ENCODE data around the gene IL1RAP.

The IL1RAP gene

DNA sequence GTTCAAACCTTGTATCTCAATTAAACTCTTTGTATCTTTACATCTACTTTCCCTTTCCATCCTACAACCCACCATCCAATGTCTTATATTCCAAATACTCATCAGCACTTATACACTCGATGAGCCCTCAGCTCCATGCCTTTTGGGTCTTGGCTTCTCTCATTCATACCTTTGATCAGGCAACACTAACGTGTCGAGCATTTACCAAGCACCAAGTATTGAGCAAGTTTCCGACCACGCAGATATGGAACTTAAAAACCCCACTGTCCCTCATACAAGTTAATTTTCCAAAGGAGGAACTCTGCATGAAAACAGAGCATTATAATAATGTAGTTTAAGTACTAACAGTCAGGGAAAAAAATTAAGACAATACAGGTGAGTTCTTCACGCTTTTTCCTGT is 102.8 kb downstream of the IL1RAP start:
- no peak for DNase-seq

GRCh38 chr3:190617185-190617584 is 103.3 kb downstream of the IL1RAP start:
- no peak for DNase-seq

DNA sequence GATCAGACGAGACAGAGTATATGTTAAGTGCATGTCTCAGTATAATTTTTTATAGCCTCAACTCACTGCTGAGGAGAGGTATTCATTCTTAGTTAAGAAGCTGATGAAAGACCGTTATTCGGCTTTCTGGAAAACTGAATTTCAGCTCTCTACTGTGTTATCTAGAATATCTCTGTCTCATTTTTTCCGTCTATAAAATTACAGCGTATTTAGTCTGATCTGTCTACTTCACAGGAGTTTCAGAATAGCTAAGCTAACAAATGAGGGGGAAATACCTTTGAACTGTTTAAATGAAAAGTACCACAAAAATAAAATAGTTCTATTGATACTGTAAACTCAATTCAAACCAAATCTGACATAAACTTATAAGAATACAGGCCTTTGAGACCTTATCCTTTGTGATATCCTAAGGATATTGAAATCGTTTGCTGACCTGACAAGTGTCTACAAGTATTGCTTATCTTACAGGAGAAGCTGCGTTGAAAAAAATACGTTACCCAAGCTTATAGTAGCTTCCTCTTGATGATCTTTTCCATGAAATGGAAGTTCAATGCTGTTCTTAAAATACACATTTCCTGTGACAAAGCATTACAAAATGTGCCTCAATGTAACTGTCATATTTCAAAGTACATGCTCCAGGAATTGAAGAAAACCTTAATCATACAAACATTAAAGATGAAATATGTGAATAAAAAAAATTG is 104.6 kb downstream of the IL1RAP start:
- no peak for DNase-seq

DNA sequence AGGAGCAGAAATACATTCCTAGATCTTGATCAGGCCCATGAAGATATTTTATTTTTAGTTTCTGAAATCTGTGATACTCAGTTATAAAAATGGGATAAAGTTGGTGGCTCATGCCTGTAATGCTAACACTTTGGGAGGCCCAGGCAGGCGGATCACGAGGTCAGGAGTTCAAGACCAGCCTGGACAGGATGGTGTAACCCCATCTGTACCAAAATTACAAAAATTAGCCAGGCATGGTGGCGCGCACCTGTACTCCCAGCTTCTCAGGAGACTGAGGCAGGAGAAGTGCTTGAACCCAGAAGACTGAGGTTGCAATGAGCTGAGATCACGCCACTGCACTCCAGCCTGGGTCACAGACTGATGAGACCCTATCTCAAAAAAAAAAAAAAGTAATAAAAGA is 105.5 kb downstream of the IL1RAP start:
- DNase-seq = no peak

DNA sequence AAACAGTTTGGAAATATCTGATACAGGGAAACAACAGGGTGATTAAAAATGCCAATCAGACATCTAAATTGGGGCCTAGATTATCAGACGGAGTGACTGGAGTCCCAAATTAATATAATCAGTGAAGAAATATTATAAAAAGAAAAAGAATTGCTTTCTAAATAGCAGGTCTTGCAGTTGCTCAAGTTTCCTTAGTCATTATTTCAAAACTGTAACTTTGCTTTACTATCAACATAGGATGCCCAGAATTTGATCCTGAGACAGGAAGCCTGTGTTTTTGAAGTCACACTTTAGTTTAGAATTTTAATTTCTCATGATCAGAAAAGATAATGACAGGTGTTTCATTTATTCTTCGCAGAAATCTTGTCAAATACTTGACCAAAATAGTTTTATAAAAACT is 105.9 kb downstream of the IL1RAP start:
- no peak for DNase-seq

GRCh38 chr3:190620886-190621608 is 107.2 kb downstream of the IL1RAP start:
- no peak for DNase-seq

DNA sequence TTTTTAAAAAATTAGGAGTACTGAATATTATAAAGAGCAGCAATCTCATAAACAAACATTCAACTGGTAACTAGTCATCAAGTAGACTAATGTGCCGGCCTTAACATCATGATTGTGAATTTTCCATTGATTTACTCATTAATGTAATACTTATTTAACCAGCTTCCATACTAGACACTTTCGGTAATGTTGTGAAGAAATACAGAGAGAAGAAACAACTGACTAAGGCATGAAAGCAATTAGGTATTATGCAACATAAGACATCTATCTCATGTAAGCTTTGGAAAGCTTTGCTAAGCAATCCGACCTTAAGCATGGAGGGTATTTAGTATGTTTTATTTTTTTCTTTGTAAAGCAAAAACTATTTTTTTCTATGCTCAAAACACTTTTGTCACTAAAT is 108.0 kb downstream of the IL1RAP start:
- no peak for DNase-seq

- DNase-seq = no peak
Measured at GRCh38 chr3:190624282-190624681, 110.4 kb downstream of the IL1RAP start.

DNA sequence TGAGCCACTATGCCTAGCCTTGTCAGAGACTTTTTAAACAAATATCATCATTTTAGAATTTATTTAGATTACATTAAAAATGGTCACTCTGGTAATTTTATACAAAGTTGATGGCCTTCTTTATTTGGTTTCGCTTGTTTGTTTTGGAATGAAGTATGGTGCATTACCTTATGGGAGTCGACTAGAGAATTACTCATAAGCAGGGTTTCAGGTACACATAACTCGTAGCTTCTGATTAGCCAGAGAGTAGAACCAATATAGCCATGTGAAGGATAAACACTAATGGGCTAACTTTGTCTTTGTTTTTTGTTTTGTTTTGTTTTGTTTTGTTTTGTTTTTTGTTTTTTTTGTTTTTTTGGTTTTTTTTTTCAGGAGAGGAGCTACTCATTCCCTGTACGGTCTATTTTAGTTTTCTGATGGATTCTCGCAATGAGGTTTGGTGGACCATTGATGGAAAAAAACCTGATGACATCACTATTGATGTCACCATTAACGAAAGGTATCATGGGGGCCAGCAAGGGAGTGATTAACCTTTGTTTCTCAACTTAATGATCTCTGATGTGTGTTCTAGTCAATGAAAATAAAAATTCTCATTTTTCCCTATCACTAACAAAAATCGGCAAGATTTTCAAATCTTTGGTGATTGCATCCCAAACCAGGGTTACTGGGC is 113.2 kb downstream of the IL1RAP start:
- no peak for DNase-seq

GRCh38 chr3:190629088-190629487 is 115.2 kb downstream of the IL1RAP start:
- DNase-seq = no peak

DNA sequence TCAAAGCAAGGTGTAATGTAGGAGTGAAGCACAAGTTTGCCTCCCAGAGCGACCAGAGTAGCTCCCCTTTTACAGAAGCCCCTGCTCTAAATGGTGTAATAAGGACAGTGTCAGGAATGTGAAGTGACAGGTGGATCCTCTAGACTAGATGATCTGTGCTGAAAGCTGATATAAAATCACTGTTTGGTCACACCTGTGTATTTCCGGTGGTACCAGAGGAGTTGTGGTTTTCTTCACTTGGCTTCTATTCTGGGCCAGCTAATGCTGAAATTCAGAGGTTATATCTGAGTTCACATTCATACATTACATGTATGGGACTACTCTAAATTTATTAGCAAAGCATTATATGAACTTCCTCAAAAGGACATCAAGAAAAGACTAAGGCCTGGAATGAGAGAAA is 117.4 kb downstream of the IL1RAP start:
- no peak for DNase-seq

DNA sequence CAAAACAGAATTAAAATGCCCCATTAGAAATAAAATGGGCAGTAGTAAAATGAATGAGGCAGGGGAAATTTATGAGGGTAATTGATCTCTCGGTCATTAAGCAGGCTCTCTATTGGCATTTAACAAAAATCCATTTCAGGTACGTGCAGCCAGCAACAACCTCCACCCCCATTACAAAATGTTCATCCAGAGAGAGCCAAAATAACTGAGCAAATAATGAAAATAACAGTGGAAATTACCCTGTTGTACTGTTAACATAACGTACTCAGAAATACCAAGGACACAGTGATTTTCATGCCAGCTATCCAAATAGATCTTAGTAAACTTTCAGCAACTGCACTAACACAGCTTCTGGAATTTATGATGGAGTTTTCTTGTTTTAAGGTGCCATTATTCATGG is 127.7 kb downstream of the IL1RAP start:
- no peak for DNase-seq

GRCh38 chr3:190642016-190642415 is 128.1 kb downstream of the IL1RAP start:
- DNase-seq = no peak

GRCh38 chr3:190644035-190644434 is 130.2 kb downstream of the IL1RAP start:
- DNase-seq = no peak

DNA sequence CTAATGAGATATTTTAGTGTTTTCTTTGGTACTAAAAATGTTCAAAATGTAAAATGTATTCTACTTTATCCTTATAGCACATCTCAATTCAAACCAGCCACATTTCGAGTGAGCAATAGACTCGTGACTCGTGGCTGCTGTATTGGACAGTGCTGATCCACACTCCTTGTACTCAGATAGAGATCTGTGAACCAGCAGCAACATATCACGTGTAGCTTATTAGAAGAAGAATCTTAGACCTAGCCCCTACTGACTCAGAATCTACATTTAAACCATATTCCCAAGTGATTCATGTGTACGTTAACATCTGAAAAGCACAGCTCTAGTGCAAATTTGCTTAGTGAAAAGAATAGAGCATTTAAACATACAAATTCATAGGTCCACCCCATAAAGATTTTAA is 130.9 kb downstream of the IL1RAP start:
- no peak for DNase-seq

GRCh38 chr3:190645932-190646460 is 132.1 kb downstream of the IL1RAP start:
- no peak for DNase-seq

DNA sequence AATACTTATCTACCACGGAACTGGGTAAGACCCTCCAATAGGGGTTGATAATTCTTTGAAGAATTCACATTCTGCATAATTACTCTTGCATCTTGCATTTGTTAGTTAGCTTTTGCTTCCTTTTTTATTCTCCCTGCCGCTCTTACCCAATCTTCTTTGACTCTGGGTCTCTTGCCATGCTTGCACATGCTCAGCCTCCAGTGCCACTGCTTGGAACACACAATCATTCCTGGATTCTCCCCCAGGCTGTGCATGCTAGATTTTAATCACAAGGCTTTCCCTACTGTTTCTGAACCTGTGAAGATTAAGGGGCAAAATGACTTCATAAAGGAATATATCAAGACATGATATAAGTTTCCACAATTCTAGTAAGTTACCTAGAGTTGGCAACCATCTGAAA is 133.1 kb downstream of the IL1RAP start:
- DNase-seq = no peak

DNA sequence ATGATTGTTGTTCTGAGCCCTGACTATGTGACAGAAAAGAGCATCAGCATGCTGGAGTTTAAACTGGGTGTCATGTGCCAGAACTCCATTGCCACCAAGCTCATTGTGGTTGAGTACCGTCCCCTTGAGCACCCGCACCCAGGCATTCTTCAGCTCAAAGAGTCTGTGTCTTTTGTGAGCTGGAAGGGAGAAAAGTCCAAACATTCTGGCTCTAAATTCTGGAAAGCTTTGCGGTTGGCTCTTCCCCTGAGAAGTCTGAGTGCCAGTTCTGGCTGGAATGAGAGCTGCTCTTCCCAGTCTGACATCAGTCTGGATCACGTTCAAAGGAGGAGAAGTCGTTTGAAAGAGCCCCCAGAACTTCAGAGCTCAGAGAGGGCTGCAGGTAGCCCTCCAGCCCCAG is 142.0 kb downstream of the IL1RAP start:
- DNase-seq = no peak

DNA sequence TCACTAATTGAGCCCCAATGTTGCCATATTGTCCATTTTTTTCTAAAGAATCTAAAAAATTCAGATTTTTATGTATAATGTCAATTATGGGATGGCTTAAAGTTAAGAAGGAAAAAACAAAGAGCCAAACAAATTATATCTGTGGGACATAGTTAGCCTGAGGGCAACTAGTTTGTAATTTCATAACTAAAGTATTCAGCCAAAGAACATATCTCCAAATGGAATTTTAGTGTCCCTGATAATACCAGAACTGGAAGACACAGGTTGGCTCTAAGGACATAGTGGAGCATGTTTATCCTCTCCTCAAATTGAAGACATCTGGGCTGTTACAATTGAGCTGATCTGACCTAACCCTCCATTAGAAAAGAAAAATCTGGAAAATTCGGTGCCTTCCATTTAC is 144.2 kb downstream of the IL1RAP start:
- DNase-seq = no peak

- no peak for DNase-seq
Measured at GRCh38 chr3:190666821-190667220, 152.9 kb downstream of the IL1RAP start.

DNA sequence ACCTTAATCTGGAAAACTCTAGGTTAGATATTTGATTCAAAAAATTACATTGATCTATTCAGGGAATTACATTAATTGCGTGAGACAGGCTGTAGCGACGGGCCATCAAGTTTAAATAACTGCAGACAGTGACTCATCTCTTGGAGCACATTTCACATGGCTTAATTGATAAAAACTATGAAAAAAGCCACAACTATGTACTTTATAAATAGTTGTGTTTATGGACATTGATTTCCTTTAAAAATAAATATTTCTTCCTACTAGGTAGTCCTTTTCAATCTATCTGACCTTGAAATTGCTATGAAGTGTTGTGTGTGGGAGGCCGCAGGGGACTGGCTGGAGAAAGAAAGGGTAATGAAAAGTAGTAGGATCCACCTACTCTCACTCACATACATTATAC is 157.8 kb downstream of the IL1RAP start:
- no peak for DNase-seq

DNA sequence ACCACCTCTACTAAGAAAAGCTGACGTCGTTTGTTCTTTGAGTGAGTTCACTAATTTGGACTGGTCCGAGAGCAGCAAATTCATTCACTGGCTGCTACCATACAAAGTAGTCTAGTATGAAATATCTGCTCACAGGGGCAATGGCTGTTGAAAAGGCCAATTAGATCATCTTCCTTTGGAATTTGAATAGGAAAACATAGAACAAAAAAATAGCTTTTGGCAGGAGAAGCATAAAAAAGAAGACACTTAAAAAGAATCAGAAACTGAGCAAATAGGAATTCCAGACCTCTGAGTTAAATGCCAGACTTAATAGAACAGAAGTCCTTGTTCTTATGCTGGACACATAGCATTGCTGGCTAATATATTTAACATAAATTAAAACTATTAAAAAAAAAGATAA is 159.3 kb downstream of the IL1RAP start:
- no peak for DNase-seq

DNA sequence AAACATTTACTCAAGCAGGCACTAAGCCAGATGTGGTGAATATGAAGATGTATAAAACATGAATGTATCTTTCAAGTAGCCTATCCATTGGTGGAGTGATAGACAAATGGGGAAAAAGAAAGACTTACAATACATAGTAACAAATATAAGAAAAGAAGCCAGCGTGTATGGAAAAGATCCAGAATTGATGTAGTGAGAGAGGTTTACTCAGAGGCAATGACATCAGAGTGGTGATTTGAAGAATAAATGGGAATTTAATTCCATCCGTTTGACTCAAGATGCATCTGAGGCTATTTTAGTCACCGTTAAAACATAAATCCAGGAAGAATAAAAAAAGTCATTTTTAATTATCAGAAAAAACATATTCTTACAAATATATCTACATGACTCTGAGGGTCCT is 162.6 kb downstream of the IL1RAP start:
- DNase-seq = no peak

GRCh38 chr3:190677001-190677400 is 163.1 kb downstream of the IL1RAP start:
- no peak for DNase-seq
